Pericardium fibroblast (primary cell): ENCODE measurements around the gene SDHA. TPM values are rescaled to one million over a fixed set of nuclear protein-coding genes. Genes with fewer than 3 reads are reported as not detected.

ENCODE experiments used
- total RNA-seq: library from RNA; depleted of rRNA; stranded (reverse); fragments of >200 nt; gene quantifications from 2 replicates; pipeline ENCODE4 v1.2.3, GENCODE V29; 2015

Gene SDHA
- total RNA-seq: 49.0 and 82.0 TPM in 2 replicates

GRCh38 chr5:217494-218456, at the start of gene SDHA, which contains the start of gene CCDC127:
SDHA (plus strand) TSS chr5:218320; CDS start chr5:218356, 36 bp downstream.
CCDC127 (minus strand) TSS chr5:218153; CDS start chr5:216849, 1,304 bp downstream.

GRCh38 chr5:191036-191948, 26.8 kb upstream of the SDHA start, which contains the start of gene LRRC14B:
LRRC14B (plus strand) TSS chr5:191495; CDS start chr5:191539, 44 bp downstream.

Other genes with a start within 250 kb of the SDHA start
- gene PLEKHG4B, start 126.2 kb upstream of the SDHA start, total RNA-seq: not detected in 2 replicates
- gene LRRC14B, start 26.8 kb upstream of the SDHA start, total RNA-seq: not detected in 2 replicates
- 5.2 and 5.6 TPM in 2 replicates for gene CCDC127, start 167 bp upstream of the SDHA start, total RNA-seq
- gene PDCD6, start 53.3 kb downstream of the SDHA start, total RNA-seq: 83.4 and 99.0 TPM in 2 replicates
- 3.1 and 16.0 TPM in 2 replicates for gene AHRR, start 103.4 kb downstream of the SDHA start, total RNA-seq
- gene EXOC3, start 224.9 kb downstream of the SDHA start, total RNA-seq: 20.9 and 21.7 TPM in 2 replicates